Brain microvascular endothelial cell (primary cell): ENCODE measurements around the gene CELF2.
"Not testable (repeated sequence)": the region's sequence is repeated elsewhere in the genome, so short reads cannot be mapped to it uniquely, and the experiment has no call there.

Experiments used
- DNase-seq: peaks from one replicate; pipeline ENCODE4 v3.0.0-alpha.2; 2020
- H3K27ac ChIP-seq: fragments of 250-450 bp; sonication (Bioruptor Pico); 2 replicates; pipeline ENCODE4 v1.5.1; 2020; ENCODE audit warnings: mild to moderate bottlenecking, moderate library complexity
- H3K27me3 ChIP-seq: fragments of 250-450 bp; sonication (Bioruptor Pico); replicated peaks from 2 replicates; pipeline ENCODE4 v1.5.1; 2020; ENCODE audit warnings: mild to moderate bottlenecking
- H3K36me3 ChIP-seq: fragments of 250-450 bp; sonication (Bioruptor Pico); replicated peaks from 2 replicates; pipeline ENCODE4 v1.5.1; 2020; ENCODE audit warnings: mild to moderate bottlenecking
- H3K4me3 ChIP-seq: 2 replicates; pipeline ENCODE4 v1.5.1; 2011; ENCODE audit warnings: low read depth, mild to moderate bottlenecking, control low read depth, low read length, moderate library complexity
- in situ Hi-C: cut with HindIII; loops from 2 replicates; pipeline ENCODE4 v1.10.0; 2017; ENCODE audit warnings: low sequenced_read_pairs, low pct_ligation_motif_present
- TF ChIP-seq, protein P1 (sequence below): IDR thresholded peaks from 2 replicates; pipeline ENCODE4 v1.5.1; 2011; ENCODE audit warnings: low read depth, mild to moderate bottlenecking, moderate library complexity, low read length, control low read depth, inconsistent platforms; ENCODE audit errors: missing control alignments

The CELF2 gene

DNA sequence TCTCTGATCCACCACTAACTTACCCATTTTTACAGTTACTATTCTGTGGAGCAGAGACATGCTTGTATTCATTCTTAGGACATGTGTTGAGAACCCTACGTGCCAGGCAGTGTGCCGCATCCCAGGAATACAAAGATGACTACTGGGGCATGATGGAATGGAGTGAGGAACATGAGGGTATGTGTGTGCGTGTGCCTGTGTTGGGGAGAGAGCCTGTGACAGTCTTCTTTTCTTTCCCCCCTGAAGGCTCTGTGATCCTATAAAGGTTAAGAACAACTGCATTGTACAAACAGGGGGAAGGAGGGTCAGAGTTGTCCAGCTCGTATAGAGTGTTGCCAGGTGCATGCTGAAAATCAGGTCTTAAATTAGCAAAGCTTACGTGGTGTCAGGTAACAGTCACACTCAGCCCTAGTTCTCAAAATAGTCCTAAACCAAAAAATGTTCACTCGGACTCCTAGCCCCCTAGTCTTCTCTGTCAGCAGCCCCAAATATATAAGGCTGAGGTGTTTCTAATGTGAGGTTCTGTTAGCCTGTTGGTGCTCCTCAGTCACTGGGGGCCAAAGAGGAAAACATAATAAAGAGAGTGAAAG is 161.9 kb downstream of the CELF2 start:
- in situ Hi-C loops: no loop called here

DNA sequence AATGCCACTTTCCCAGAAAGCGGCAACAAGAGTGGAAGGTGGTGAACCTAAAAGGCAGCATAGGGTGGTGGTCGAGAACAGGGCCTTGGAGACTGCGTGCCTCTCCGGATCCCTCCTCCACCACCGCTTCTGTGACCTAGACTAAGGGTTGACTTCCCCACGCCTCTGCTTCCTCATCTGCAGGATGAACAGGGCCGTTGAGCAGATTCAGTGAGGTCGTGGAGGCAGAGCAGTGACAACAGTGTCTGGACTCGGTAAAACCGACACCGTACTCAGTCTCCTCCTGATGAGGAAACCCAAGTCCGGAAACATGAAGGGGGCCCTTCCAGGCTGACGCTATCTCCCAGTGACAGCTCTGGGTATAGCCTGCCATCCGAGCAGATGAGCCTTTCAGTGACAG is 162.6 kb downstream of the CELF2 start:
- no peaks in the 10 kb centered on the region for H3K27me3 ChIP-seq
- H3K36me3 ChIP-seq: no peaks in the 10 kb centered on the region
- TF ChIP-seq, protein P1, sequence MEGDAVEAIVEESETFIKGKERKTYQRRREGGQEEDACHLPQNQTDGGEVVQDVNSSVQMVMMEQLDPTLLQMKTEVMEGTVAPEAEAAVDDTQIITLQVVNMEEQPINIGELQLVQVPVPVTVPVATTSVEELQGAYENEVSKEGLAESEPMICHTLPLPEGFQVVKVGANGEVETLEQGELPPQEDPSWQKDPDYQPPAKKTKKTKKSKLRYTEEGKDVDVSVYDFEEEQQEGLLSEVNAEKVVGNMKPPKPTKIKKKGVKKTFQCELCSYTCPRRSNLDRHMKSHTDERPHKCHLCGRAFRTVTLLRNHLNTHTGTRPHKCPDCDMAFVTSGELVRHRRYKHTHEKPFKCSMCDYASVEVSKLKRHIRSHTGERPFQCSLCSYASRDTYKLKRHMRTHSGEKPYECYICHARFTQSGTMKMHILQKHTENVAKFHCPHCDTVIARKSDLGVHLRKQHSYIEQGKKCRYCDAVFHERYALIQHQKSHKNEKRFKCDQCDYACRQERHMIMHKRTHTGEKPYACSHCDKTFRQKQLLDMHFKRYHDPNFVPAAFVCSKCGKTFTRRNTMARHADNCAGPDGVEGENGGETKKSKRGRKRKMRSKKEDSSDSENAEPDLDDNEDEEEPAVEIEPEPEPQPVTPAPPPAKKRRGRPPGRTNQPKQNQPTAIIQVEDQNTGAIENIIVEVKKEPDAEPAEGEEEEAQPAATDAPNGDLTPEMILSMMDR: no peak
- H3K27ac ChIP-seq: no peak overlapping the region
- in situ Hi-C loops: no loop called here
- H3K4me3 ChIP-seq: no peak overlapping the region
- no peak for DNase-seq

More for the DNA sequence above, 161.9 kb downstream of the CELF2 start:
- no peak overlapping the region for H3K27ac ChIP-seq
- TF ChIP-seq, protein P1: no peak
- no peaks in the 10 kb centered on the region for H3K36me3 ChIP-seq
- no peak overlapping the region for H3K4me3 ChIP-seq
- no peaks in the 10 kb centered on the region for H3K27me3 ChIP-seq
- no peak for DNase-seq

DNA sequence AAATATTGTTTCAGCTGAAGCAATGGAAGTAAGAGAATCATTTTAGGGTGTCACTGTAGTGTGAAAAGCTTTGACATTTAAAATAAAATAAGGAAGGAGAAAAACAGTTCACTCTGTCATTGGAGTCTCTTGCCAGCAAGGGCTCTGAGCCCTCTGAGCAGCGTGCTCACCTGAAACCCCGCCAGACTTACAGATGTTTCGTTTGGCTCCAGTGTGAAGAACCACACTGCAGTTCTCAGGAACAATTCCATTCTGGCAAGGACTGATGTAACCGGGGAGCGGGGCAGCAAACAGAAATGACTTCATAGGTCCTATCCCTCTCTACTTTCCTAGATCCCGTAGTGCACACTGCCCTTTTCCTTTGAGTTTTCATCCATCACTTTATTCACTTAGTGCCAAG is 164.3 kb downstream of the CELF2 start:
- TF ChIP-seq, protein P1: no peak
- in situ Hi-C loops: no loop called here
- Histone ChIP-seq H3K4me3 (no peak overlapping the region), H3K27me3 (no peaks in the 10 kb centered on the region), H3K36me3 (no peaks in the 10 kb centered on the region), H3K27ac (no peak overlapping the region)
- no peak for DNase-seq

DNA sequence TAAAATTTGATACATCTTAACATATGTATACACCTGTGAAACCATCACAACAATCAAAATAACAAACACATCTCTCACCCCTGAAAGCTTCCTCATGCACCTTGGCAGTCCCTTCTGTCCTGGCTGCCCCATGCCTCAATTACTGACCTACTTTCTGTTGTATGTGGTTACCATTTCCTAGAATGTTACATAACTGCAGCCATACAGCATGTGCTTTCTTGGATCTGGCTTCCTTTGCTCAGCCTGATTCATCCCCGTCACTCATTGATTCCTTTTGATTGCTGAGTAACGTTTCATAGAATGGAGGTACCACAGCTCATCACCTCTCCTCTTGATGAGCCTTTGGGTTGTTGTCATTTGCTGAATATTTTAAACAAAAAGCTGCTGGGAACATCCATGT is 165.3 kb downstream of the CELF2 start:
- H3K27me3 ChIP-seq: no peaks in the 10 kb centered on the region
- no peaks in the 10 kb centered on the region for H3K36me3 ChIP-seq
- no peak for DNase-seq
- H3K4me3 ChIP-seq: no peak overlapping the region
- TF ChIP-seq, protein P1: no peak
- H3K27ac ChIP-seq: no peak overlapping the region
- in situ Hi-C loops: no loop called here

DNA sequence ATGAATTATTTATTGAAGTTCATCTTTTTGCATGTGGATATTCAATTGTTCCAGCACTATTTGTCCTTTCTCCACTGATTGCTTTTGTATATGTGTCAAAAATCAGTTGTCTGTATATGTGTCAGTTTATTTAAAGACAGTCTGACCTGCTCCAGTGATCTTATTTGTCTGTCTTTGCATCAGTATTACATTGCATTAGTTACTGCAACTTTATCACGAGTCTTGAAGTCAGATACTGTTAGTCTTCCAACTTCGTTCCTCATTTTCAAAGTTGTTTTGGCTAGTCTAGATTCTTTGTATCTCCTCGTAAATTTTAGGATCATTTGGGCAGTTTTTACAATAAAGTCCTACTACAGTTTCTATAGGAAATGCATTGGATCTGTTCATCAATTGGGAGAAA is 166.4 kb downstream of the CELF2 start:
- Histone ChIP-seq H3K4me3 (no peak overlapping the region), H3K27me3 (no peaks in the 10 kb centered on the region), H3K27ac (no peak overlapping the region), H3K36me3 (no peaks in the 10 kb centered on the region)
- TF ChIP-seq, protein P1: no peak
- in situ Hi-C loops: no loop called here
- DNase-seq: no peak

DNA sequence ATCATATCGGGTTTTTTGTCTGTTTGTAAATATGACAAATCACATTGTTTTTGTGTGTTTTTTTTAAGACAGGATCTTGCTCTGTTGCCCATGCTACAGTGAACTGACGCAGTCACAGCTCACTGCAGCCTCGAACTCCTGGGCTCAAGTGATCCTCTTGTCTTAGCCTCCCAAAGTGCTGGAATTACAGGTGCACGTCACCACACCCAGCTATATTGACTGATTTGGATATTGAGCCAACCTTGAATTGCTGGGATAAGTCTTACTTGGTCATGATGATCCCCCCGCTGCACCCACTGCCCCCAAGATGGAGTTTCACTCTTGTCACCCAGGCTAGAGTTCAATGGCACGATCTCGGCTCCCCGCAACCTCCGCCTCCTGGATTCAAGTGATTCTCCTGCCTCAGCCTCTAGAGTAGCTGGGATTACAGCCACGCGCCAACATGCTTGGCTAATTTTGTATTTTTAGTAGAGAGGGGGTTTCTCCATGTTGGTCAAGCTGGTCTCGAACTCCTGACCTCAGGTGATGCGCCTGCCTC is 167.5 kb downstream of the CELF2 start:
- H3K36me3 ChIP-seq, in situ Hi-C loops: not testable (repeated sequence)

More for the DNA sequence above, 167.5 kb downstream of the CELF2 start:
- H3K27ac ChIP-seq, H3K27me3 ChIP-seq, H3K4me3 ChIP-seq, DNase-seq: not testable (repeated sequence)
